KMS-11 (cell line): Measurements from ENCODE around the gene FAT4.

ENCODE experiments used
- H2AFZ ChIP-seq: fragments of 200-600 bp; sonication (generic); 2 replicates; pipeline ENCODE4 v1.6.1; 2016; ENCODE audit warnings: antibody characterized with exemption, mixed run types, low read depth
- H3K27ac ChIP-seq: fragments of 200-600 bp; sonication (generic); 2 replicates; pipeline ENCODE4 v1.6.1; 2016; ENCODE audit warnings: mild to moderate bottlenecking, mixed run types
- H3K27me3 ChIP-seq: fragments of 200-600 bp; sonication (generic); 2 replicates; pipeline ENCODE4 v1.6.1; 2017; ENCODE audit warnings: mild to moderate bottlenecking, low read depth, mixed run types, moderate library complexity; ENCODE audit not compliant: insufficient read depth
- H3K36me3 ChIP-seq: fragments of 200-600 bp; sonication (generic); 2 replicates; pipeline ENCODE4 v1.6.1; 2017; ENCODE audit warnings: mild to moderate bottlenecking, mixed run types; ENCODE audit not compliant: insufficient read depth
- H3K4me1 ChIP-seq: fragments of 200-600 bp; sonication (generic); 2 replicates; pipeline ENCODE4 v1.6.1; 2016; ENCODE audit warnings: mild to moderate bottlenecking, low read depth, mixed run types; ENCODE audit not compliant: poor library complexity, severe bottlenecking
- H3K4me2 ChIP-seq: fragments of 200-600 bp; sonication (generic); 2 replicates; pipeline ENCODE4 v1.7.0; 2016; ENCODE audit warnings: mild to moderate bottlenecking, mixed run types
- H3K4me3 ChIP-seq: fragments of 200-600 bp; sonication (generic); IDR thresholded peaks from 2 replicates; pipeline ENCODE4 v1.6.1; 2017; ENCODE audit warnings: low read depth, low read length, mixed read lengths; ENCODE audit not compliant: insufficient read depth
- H3K79me2 ChIP-seq: fragments of 200-600 bp; sonication (generic); 2 replicates; pipeline ENCODE4 v1.6.1; 2016; ENCODE audit warnings: low read depth, mixed run types; ENCODE audit not compliant: insufficient read depth
- H3K9ac ChIP-seq: fragments of 200-600 bp; sonication (generic); 2 replicates; pipeline ENCODE4 v1.6.1; 2016; ENCODE audit warnings: mild to moderate bottlenecking, mixed run types
- H4K20me1 ChIP-seq: fragments of 200-600 bp; sonication (generic); 2 replicates; pipeline ENCODE4 v1.6.1; 2016; ENCODE audit warnings: mild to moderate bottlenecking, mixed run types; ENCODE audit not compliant: insufficient read depth
- CTCF ChIP-seq: fragments of 200-600 bp; sonication (generic); conservative IDR thresholded peaks from 2 replicates; pipeline ENCODE4 v1.6.1; 2017; ENCODE audit warnings: low read depth, mild to moderate bottlenecking, antibody characterized with exemption, low read length, moderate library complexity, mixed read lengths

FAT4 gene

GRCh38 chr4:125323654-125324053 is 8.9 kb downstream of the FAT4 start:
- Histone ChIP-seq H3K27ac (no peak overlapping the region), H2AFZ (no peak overlapping the region), H3K27me3 (no peaks in the 10 kb centered on the region), H3K9ac (no peak overlapping the region), H3K79me2 (no peaks in the 10 kb centered on the region), H4K20me1 (no peaks in the 10 kb centered on the region), H3K36me3 (no peaks in the 10 kb centered on the region), H3K4me3 (no peak overlapping the region), H3K4me1 (peaks cover 16% of the 10 kb centered on the region), H3K4me2 (no peak overlapping the region)
- no peak for TF ChIP-seq CTCF

- H3K4me1 ChIP-seq = peaks cover 16% of the 10 kb centered on the region
- H3K79me2 ChIP-seq = no peaks in the 10 kb centered on the region
- no peak for TF ChIP-seq CTCF
Measured at GRCh38 chr4:125325733-125326132, 11.0 kb downstream of the FAT4 start.

GRCh38 chr4:125331116-125331515 is 16.4 kb downstream of the FAT4 start:
- no peak for TF ChIP-seq CTCF
- H3K36me3 ChIP-seq = no peaks in the 10 kb centered on the region
- no peaks in the 10 kb centered on the region for H3K27me3 ChIP-seq
- no peaks in the 10 kb centered on the region for H4K20me1 ChIP-seq
- no peaks in the 10 kb centered on the region for H3K79me2 ChIP-seq
- no peak overlapping the region for H3K27ac ChIP-seq
- no peaks in the 10 kb centered on the region for H3K4me1 ChIP-seq
- no peak overlapping the region for H3K9ac ChIP-seq
- no peak overlapping the region for H2AFZ ChIP-seq
- no peak overlapping the region for H3K4me3 ChIP-seq
- no peak overlapping the region for H3K4me2 ChIP-seq

More at GRCh38 chr4:125325733-125326132, 11.0 kb downstream of the FAT4 start:
- Histone ChIP-seq H3K9ac (no peak overlapping the region), H3K27ac (no peak overlapping the region), H3K4me3 (no peak overlapping the region), H2AFZ (no peak overlapping the region), H3K27me3 (no peaks in the 10 kb centered on the region), H4K20me1 (no peaks in the 10 kb centered on the region), H3K36me3 (no peaks in the 10 kb centered on the region), H3K4me2 (no peak overlapping the region)

GRCh38 chr4:125334926-125335325 is 20.2 kb downstream of the FAT4 start:
- H3K79me2 ChIP-seq = no peaks in the 10 kb centered on the region

More at GRCh38 chr4:125334926-125335325, 20.2 kb downstream of the FAT4 start:
- Histone ChIP-seq H3K36me3 (no peaks in the 10 kb centered on the region; the same call in 1 of the 2 replicates), H3K27me3 (no peaks in the 10 kb centered on the region), H4K20me1 (no peaks in the 10 kb centered on the region), H2AFZ (no peak overlapping the region), H3K4me1 (no peaks in the 10 kb centered on the region), H3K9ac (no peak overlapping the region), H3K4me3 (no peak overlapping the region), H3K4me2 (no peak overlapping the region), H3K27ac (no peak overlapping the region)
- TF ChIP-seq CTCF = no peak
